ENCODE data around the gene RAC3.

RAC3 gene

DNA sequence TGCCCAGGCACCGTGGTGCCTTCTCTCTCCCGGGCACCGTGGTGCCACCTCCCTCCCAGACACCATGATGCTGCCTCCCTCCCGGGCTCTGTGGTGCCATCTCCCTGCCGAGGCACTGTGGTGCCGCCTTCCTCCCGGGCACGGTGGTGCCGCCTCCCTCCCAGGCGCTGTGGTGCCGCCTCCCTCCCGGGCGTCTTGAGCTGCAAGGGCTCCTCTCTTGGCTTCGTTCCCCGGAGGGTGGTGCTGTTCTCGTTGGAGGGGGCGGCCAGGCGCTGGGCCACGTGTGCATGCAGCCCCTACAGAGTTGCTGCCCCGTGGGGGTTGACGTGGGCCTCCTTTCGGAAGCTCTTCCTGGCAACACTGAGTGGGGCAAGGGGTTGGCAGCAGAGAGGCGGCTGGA is 17.0 kb upstream of the RAC3 start:
- Histone ChIP-seq H3K14ac (ENCODE audit: low read length) (no peak overlapping the region), H3K4ac (ENCODE audit: low read length) (no peak overlapping the region), H4K8ac (ENCODE audit: low read depth, low read length) (no peak overlapping the region), H2BK120ac (ENCODE audit: low read depth, low read length) (no peak overlapping the region), H2BK15ac (ENCODE audit: low read length) (no peak overlapping the region), H3K4me3 (ENCODE audit: low read length in 2 of 2) (no peak overlapping the region), H3K79me1 (ENCODE audit: low read depth, low read length) (peaks cover 3% of the 10 kb centered on the region), H3K36me3 (replicated peaks in 1 of 2; ENCODE audit: control insufficient read depth in 2 of 2, insufficient read depth in 2 of 2, low read length in 2 of 2) (peaks cover 6 to 26% of the 10 kb centered on the region in 2 donors), H3K18ac (ENCODE audit: low read length) (no peak overlapping the region), H3K9ac (ENCODE audit: low read depth, low read length, poor library complexity) (no peak overlapping the region), H3K23ac (ENCODE audit: low read depth, low read length, poor library complexity) (peak overlapping the region; percentile 85), H3K27me3 (ENCODE audit: control insufficient read depth in 3 of 3, insufficient read depth in 3 of 3, low read depth in 1 of 3, low read length in 3 of 3) (no peaks in the 10 kb centered on the region), H2AK5ac (ENCODE audit: low read depth, low read length) (no peak overlapping the region), H3K9me3 (replicated peaks in 1 of 2; ENCODE audit: control insufficient read depth in 2 of 2, insufficient read depth in 1 of 2, low read depth in 1 of 2, low read length in 2 of 2) (no peaks in the 10 kb centered on the region), H3K27ac (replicated peaks; ENCODE audit: low read length) (no peak overlapping the region), H2AFZ (ENCODE audit: low read length) (no peak overlapping the region), H2BK12ac (ENCODE audit: low read length) (no peak overlapping the region), H4K91ac (ENCODE audit: low read depth, low read length, poor library complexity) (no peak overlapping the region), H2BK5ac (ENCODE audit: low read length) (peak overlapping the region; percentile 39), H3K4me2 (ENCODE audit: insufficient read depth, low read length, poor library complexity, severe bottlenecking) (no peak overlapping the region), H3K4me1 (ENCODE audit: control insufficient read depth in 2 of 2, insufficient read depth in 1 of 2, low read depth in 1 of 2, low read length in 2 of 2) (peaks cover 0 to 15% of the 10 kb centered on the region in 2 donors)
- no CpG with 5 or more reads among the region's 23 CpGs for whole genome bisulfite sequencing, 2 donors (ENCODE audit: extremely low coverage in 2 of 2, insufficient read length in 2 of 2, insufficient replicate concordance in 1 of 2)
- no peak for DNase-seq (ENCODE audit: low spot score)

DNA sequence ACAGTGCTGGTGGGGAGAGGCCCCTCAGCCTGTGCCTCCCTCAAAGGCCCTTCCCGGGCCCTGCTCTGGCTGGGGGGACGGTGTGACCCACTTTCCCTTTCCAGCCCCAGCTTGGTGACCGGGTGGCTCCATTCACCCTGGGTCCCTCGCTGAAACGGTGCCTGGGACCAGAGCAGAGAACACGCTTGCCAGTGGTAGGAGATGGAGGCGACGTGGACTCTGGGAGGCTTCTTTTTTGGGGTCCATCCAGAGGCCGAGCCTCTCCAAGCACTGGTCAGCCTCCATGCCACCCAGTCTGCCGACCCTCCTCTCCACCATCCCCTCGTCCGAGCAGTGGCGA is 16.5 kb upstream of the RAC3 start:
- no peaks in the 10 kb centered on the region for H3K27me3 ChIP-seq (ENCODE audit: control insufficient read depth in 3 of 3, insufficient read depth in 3 of 3, low read depth in 1 of 3, low read length in 3 of 3)
- no peak overlapping the region for H4K91ac ChIP-seq (ENCODE audit: low read depth, low read length, poor library complexity)
- H3K14ac ChIP-seq (ENCODE audit: low read length), result no peak overlapping the region
- no peak overlapping the region for H4K8ac ChIP-seq (ENCODE audit: low read depth, low read length)
- H2BK15ac ChIP-seq (ENCODE audit: low read length), result no peak overlapping the region
- peak overlapping the region; percentile 53 for H3K4ac ChIP-seq (ENCODE audit: low read length)
- no peak overlapping the region for H2BK12ac ChIP-seq (ENCODE audit: low read length)
- no CpG with 5 or more reads among the region's 13 CpGs for WGBS, 2 donors (ENCODE audit: extremely low coverage in 2 of 2, insufficient read length in 2 of 2, insufficient replicate concordance in 1 of 2)
- DNase-seq (ENCODE audit: low spot score), result no peak
- no peak overlapping the region for H3K4me3 ChIP-seq (ENCODE audit: low read length in 2 of 2)
- peaks cover 0 to 15% of the 10 kb centered on the region in 2 donors for H3K4me1 ChIP-seq (ENCODE audit: control insufficient read depth in 2 of 2, insufficient read depth in 1 of 2, low read depth in 1 of 2, low read length in 2 of 2)
- peaks cover 6% of the 10 kb centered on the region for H3K79me1 ChIP-seq (ENCODE audit: low read depth, low read length)
- no peak overlapping the region for H3K4me2 ChIP-seq (ENCODE audit: insufficient read depth, low read length, poor library complexity, severe bottlenecking)
- H2BK5ac ChIP-seq (ENCODE audit: low read length), result peak overlapping the region; percentile 39
- peak overlapping the region; percentile 44 for H3K23ac ChIP-seq (ENCODE audit: low read depth, low read length, poor library complexity)
- no peak overlapping the region for H2BK120ac ChIP-seq (ENCODE audit: low read depth, low read length)
- H3K18ac ChIP-seq (ENCODE audit: low read length), result no peak overlapping the region
- no peak overlapping the region for H3K27ac ChIP-seq (replicated peaks; ENCODE audit: low read length)
- H2AFZ ChIP-seq (ENCODE audit: low read length), result no peak overlapping the region
- H3K9me3 ChIP-seq (replicated peaks in 1 of 2; ENCODE audit: control insufficient read depth in 2 of 2, insufficient read depth in 1 of 2, low read depth in 1 of 2, low read length in 2 of 2), result no peaks in the 10 kb centered on the region
- H3K9ac ChIP-seq (ENCODE audit: low read depth, low read length, poor library complexity), result peak overlapping the region; percentile 50
- H3K36me3 ChIP-seq (replicated peaks in 1 of 2; ENCODE audit: control insufficient read depth in 2 of 2, insufficient read depth in 2 of 2, low read length in 2 of 2), result peaks cover 6 to 28% of the 10 kb centered on the region in 2 donors
- no peak overlapping the region for H2AK5ac ChIP-seq (ENCODE audit: low read depth, low read length)

DNA sequence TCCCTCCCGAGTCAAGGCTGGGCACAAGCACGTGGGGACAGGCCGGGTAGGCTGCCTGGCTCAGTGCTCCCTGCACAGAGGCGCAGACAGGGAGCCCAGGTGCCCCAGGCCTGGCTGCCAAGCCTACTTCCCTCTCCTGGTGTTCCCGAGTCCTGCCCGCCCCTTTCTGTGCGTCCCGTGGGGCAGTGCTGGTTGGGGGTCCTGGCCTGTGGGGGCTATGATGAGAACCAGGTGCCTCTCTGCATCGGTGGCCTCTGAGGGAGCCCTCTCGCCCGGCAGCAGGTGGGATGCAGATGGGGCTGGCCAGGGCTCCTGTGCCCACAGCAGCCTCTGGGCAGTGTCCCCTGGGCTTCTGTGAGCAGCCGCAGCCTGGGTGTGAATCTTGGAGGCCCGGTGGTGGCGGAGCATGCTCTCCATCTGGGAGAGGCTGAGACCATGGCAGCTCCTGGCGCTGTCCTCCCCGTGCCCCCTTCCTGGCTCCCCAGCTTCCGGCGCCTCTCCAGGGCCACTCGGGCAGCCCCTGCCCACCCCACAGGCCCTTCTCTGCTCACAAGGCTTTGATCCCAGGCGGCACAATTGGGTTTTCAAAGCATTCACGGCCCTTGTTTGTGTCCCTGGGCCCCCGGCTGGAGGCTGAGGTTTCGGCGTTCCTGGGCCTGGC is 16.0 kb upstream of the RAC3 start:
- peak overlapping the region; percentile 53 for H3K4ac ChIP-seq (ENCODE audit: low read length)
- H2AK5ac ChIP-seq (ENCODE audit: low read depth, low read length), result no peak overlapping the region

DNA sequence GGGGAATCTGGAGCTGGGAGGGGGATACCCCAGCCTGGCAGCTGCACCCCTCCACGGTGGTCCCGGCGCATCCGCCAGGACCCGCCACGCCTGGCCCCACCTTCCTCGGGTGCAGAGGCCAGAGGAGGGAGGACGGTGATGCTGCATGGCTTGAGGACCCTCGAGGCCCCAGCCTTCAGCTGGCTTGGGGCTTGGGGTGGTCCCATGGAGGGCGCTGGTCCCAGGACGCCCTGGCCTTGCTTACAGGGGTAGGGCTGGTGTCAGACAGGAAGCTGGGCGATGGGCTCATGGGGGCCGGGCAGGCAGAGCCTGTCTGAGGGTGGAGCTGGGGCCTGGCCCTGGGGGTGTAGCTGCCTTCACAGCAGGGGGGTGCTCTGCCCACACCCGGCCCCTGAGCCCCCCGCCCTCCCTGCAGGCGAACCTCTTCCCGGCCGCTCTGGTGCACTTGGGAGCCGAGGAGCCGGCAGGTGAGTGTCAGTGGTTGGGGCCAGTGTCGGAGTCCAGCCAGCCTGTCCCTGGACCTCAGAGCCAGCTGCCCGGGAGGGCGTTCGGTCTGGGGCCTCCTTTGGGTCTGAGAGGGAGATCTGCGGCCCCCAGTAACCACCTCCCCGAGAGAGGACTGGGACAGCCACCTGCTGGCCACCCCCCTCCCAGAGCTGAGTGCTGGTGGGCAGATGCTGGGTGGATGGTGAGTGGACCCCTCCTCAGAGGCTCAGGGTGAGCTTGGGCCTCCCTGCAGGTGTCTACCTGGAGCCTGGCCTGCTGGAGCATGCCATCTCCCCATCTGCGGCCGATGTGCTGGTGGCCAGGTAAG is 15.2 kb upstream of the RAC3 start:
- Histone ChIP-seq H2AK5ac (ENCODE audit: low read depth, low read length) (no peak overlapping the region), H3K14ac (ENCODE audit: low read length) (peak overlapping the region; percentile 21), H2BK5ac (ENCODE audit: low read length) (no peak overlapping the region), H3K23ac (ENCODE audit: low read depth, low read length, poor library complexity) (peak overlapping the region; percentile 31), H3K4me1 (ENCODE audit: control insufficient read depth in 2 of 2, insufficient read depth in 1 of 2, low read depth in 1 of 2, low read length in 2 of 2) (peaks cover 0 to 18% of the 10 kb centered on the region in 2 donors), H4K91ac (ENCODE audit: low read depth, low read length, poor library complexity) (no peak overlapping the region), H3K4me2 (ENCODE audit: insufficient read depth, low read length, poor library complexity, severe bottlenecking) (no peak overlapping the region), H3K36me3 (replicated peaks in 1 of 2; ENCODE audit: control insufficient read depth in 2 of 2, insufficient read depth in 2 of 2, low read length in 2 of 2) (peaks cover 6 to 31% of the 10 kb centered on the region in 2 donors), H3K9ac (ENCODE audit: low read depth, low read length, poor library complexity) (no peak overlapping the region), H2BK15ac (ENCODE audit: low read length) (no peak overlapping the region), H2BK12ac (ENCODE audit: low read length) (peak overlapping the region; percentile 58), H3K18ac (ENCODE audit: low read length) (no peak overlapping the region), H2BK120ac (ENCODE audit: low read depth, low read length) (no peak overlapping the region), H3K9me3 (replicated peaks in 1 of 2; ENCODE audit: control insufficient read depth in 2 of 2, insufficient read depth in 1 of 2, low read depth in 1 of 2, low read length in 2 of 2) (no peaks in the 10 kb centered on the region), H3K27ac (replicated peaks; ENCODE audit: low read length) (no peak overlapping the region), H4K8ac (ENCODE audit: low read depth, low read length) (no peak overlapping the region), H3K4me3 (ENCODE audit: low read length in 2 of 2) (no peak overlapping the region), H2AFZ (ENCODE audit: low read length) (no peak overlapping the region), H3K4ac (ENCODE audit: low read length) (no peak overlapping the region), H3K27me3 (ENCODE audit: control insufficient read depth in 3 of 3, insufficient read depth in 3 of 3, low read depth in 1 of 3, low read length in 3 of 3) (no peaks in the 10 kb centered on the region), H3K79me1 (ENCODE audit: low read depth, low read length) (peaks cover 12% of the 10 kb centered on the region)
- WGBS, 2 donors (ENCODE audit: extremely low coverage in 2 of 2, insufficient read length in 2 of 2, insufficient replicate concordance in 1 of 2), result no CpG with 5 or more reads among the region's 28 CpGs
- DNase-seq (ENCODE audit: low spot score), result no peak

More for the DNA sequence above, 16.0 kb upstream of the RAC3 start:
- H3K4me2 ChIP-seq (ENCODE audit: insufficient read depth, low read length, poor library complexity, severe bottlenecking), result no peak overlapping the region
- no peaks in the 10 kb centered on the region for H3K9me3 ChIP-seq (replicated peaks in 1 of 2; ENCODE audit: control insufficient read depth in 2 of 2, insufficient read depth in 1 of 2, low read depth in 1 of 2, low read length in 2 of 2)
- no peak for DNase-seq (ENCODE audit: low spot score)
- peak overlapping the region; percentile 56 for H3K14ac ChIP-seq (ENCODE audit: low read length)
- no peak overlapping the region for H4K8ac ChIP-seq (ENCODE audit: low read depth, low read length)
- H2BK120ac ChIP-seq (ENCODE audit: low read depth, low read length), result no peak overlapping the region
- WGBS, 2 donors (ENCODE audit: extremely low coverage in 2 of 2, insufficient read length in 2 of 2, insufficient replicate concordance in 1 of 2), result no CpG with 5 or more reads among the region's 24 CpGs
- H3K9ac ChIP-seq (ENCODE audit: low read depth, low read length, poor library complexity), result peak overlapping the region; percentile 50
- no peak overlapping the region for H3K27ac ChIP-seq (replicated peaks; ENCODE audit: low read length)
- peaks cover 6% of the 10 kb centered on the region for H3K79me1 ChIP-seq (ENCODE audit: low read depth, low read length)
- H2BK12ac ChIP-seq (ENCODE audit: low read length), result no peak overlapping the region
- no peak overlapping the region for H2AFZ ChIP-seq (ENCODE audit: low read length)
- H3K4me3 ChIP-seq (ENCODE audit: low read length in 2 of 2), result no peak overlapping the region
- no peak overlapping the region for H4K91ac ChIP-seq (ENCODE audit: low read depth, low read length, poor library complexity)
- H2BK5ac ChIP-seq (ENCODE audit: low read length), result peak overlapping the region; percentile 39
- no peaks in the 10 kb centered on the region for H3K27me3 ChIP-seq (ENCODE audit: control insufficient read depth in 3 of 3, insufficient read depth in 3 of 3, low read depth in 1 of 3, low read length in 3 of 3)
- H3K36me3 ChIP-seq (replicated peaks in 1 of 2; ENCODE audit: control insufficient read depth in 2 of 2, insufficient read depth in 2 of 2, low read length in 2 of 2), result peaks cover 6 to 31% of the 10 kb centered on the region in 2 donors
- peak overlapping the region; percentile 44 for H3K23ac ChIP-seq (ENCODE audit: low read depth, low read length, poor library complexity)
- peaks cover 0 to 18% of the 10 kb centered on the region in 2 donors for H3K4me1 ChIP-seq (ENCODE audit: control insufficient read depth in 2 of 2, insufficient read depth in 1 of 2, low read depth in 1 of 2, low read length in 2 of 2)
- H2BK15ac ChIP-seq (ENCODE audit: low read length), result no peak overlapping the region
- H3K18ac ChIP-seq (ENCODE audit: low read length), result no peak overlapping the region
